Vagina (tissue), 2 donors: ENCODE measurements around the gene TEDC1. TPM values are rescaled to one million over a fixed set of nuclear protein-coding genes. Genes with fewer than 3 reads are reported as not detected.
A peak's percentile ranks its signal among the peaks of the same experiment; 100 is the strongest.

ENCODE experiments used
- DNase-seq, 2 donors: peaks; one replicate each; pipeline ENCODE4 v3.0.0-alpha.2; 2017; ENCODE audit errors: extremely low spot score in 2 of 2
- H3K27ac ChIP-seq: fragments of 200-600 bp; sonication (generic); one replicate; pipeline ENCODE4 v1.5.1; 2019
- H3K27me3 ChIP-seq: fragments of 200-600 bp; sonication (generic); one replicate; pipeline ENCODE4 v1.5.1; 2019
- H3K36me3 ChIP-seq, 2 donors: fragments of 200-600 bp; sonication (generic); one replicate each; pipeline ENCODE4 v1.5.1; 2017 to 2019
- H3K4me1 ChIP-seq: fragments of 200-600 bp; sonication (generic); one replicate; pipeline ENCODE4 v1.5.1; 2019
- H3K4me3 ChIP-seq, 2 donors: fragments of 200-600 bp; sonication (generic); 1 replicate in 1 of 2; 2 replicates in 1 of 2; pipeline ENCODE4 v1.5.1; 2016 to 2019
- H3K9me3 ChIP-seq: fragments of 200-600 bp; sonication (generic); one replicate; pipeline ENCODE4 v1.5.1; 2019
- POLR2A ChIP-seq, 2 donors: fragments of 450-650 bp; IDR thresholded peaks; one replicate each; pipeline ENCODE4 v1.6.1; 2017; ENCODE audit warnings: antibody characterized with exemption in 2 of 2, mild to moderate bottlenecking in 2 of 2, moderate library complexity in 2 of 2
- POLR2AphosphoS5 ChIP-seq, 2 donors: sonication (generic); formaldehyde crosslinking; IDR thresholded peaks; one replicate each; pipeline ENCODE4 v1.9.0; 2017; ENCODE audit warnings: antibody characterized with exemption in 2 of 2, mild to moderate bottlenecking in 2 of 2, low read depth in 1 of 2; ENCODE audit not compliant: insufficient read depth in 1 of 2
- intact Hi-C: fragments of 100-400 bp; cut with DNase I; formaldehyde crosslinking; loops from one replicate; pipeline ENCODE4 v1.15.1; 2023
- total RNA-seq: library from RNA; depleted of rRNA; stranded (reverse); fragments of >200 nt; gene quantifications from one replicate; pipeline ENCODE4 v1.2.3, GENCODE V29; 2016
- TF ChIP-seq, protein P1 (sequence below), 3 experiments: fragments of 450-650 bp in 2 of 3; fragments of 200-600 bp in 1 of 3; sonication (generic) in 1 of 3; IDR thresholded peaks; one replicate each; pipeline ENCODE4 v1.5.1; 2017 to 2019; ENCODE audit warnings: antibody characterized with exemption in 3 of 3, mild to moderate bottlenecking in 2 of 3, moderate library complexity in 2 of 3

Gene TEDC1
- total RNA-seq, 1 donor from 2014 or later, result 5.9 TPM

GRCh38 chr14:105487449-105487985, 3.5 kb upstream of the TEDC1 start:
- peak overlapping the region; percentile 48 to 57 for H3K4me3 ChIP-seq
- H3K9me3 ChIP-seq, result no peaks in the 10 kb centered on the region
- H3K27ac ChIP-seq, result peak overlapping the region; percentile 97
- DNase-seq, result no peak
- intact Hi-C loops, result loop anchor here (5.0 kb wide), 2 partner anchors 115 to 185 kb away; partner anchors contain the start of gene BRF1
- H3K4me1 ChIP-seq, result peaks cover 89% of the 10 kb centered on the region
- no peak for TF ChIP-seq POLR2AphosphoS5 (IDR thresholded peaks at IDR 0.05; ENCODE audit: insufficient read depth in 1 of 2, low read depth in 1 of 2)
- no peak for TF ChIP-seq POLR2A (IDR thresholded peaks at IDR 0.05)
- TF ChIP-seq, protein P1, sequence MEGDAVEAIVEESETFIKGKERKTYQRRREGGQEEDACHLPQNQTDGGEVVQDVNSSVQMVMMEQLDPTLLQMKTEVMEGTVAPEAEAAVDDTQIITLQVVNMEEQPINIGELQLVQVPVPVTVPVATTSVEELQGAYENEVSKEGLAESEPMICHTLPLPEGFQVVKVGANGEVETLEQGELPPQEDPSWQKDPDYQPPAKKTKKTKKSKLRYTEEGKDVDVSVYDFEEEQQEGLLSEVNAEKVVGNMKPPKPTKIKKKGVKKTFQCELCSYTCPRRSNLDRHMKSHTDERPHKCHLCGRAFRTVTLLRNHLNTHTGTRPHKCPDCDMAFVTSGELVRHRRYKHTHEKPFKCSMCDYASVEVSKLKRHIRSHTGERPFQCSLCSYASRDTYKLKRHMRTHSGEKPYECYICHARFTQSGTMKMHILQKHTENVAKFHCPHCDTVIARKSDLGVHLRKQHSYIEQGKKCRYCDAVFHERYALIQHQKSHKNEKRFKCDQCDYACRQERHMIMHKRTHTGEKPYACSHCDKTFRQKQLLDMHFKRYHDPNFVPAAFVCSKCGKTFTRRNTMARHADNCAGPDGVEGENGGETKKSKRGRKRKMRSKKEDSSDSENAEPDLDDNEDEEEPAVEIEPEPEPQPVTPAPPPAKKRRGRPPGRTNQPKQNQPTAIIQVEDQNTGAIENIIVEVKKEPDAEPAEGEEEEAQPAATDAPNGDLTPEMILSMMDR (IDR thresholded peaks at IDR 0.05), result no peak
- H3K36me3 ChIP-seq, result no peaks in the 10 kb centered on the region
- H3K27me3 ChIP-seq, result no peaks in the 10 kb centered on the region

DNA sequence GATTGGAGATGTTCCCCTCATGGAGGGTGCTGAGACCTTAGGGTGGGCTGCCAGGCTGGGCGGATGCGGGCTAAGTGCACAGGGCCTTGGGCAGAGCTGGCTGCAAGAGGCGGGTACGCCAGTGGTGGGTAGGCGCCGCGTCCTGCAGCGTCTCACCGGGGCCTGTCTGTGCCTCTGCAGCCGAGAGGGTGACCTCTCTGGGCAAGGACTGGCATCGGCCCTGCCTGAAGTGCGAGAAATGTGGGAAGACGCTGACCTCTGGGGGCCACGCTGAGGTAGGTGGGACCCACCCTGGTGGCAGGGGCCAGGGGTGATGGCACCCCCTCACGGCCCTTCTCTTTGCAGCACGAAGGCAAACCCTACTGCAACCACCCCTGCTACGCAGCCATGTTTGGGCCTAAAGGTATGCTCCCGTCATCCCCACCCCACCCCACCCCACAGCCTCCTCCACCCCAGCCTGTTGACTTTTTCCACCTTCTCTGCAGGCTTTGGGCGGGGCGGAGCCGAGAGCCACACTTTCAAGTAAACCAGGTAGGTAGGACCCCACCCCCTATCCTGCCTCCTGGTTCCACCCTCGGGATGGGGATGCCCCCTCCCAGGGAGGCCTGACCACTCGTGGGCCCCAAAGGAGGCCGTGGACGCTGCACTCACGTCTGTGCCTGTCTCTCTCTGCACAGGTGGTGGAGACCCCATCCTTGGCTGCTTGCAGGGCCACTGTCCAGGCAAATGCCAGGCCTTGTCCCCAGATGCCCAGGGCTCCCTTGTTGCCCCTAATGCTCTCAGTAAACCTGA, 2.9 kb upstream of the TEDC1 start:
- TF ChIP-seq POLR2A (IDR thresholded peaks at IDR 0.05) (no peak), POLR2AphosphoS5 (IDR thresholded peaks at IDR 0.05; ENCODE audit: insufficient read depth in 1 of 2, low read depth in 1 of 2) (peak in 1 of 2 donors; percentile 12)
- TF ChIP-seq, protein P1 (IDR thresholded peaks at IDR 0.05), result no peak
- no peak for DNase-seq
- Histone ChIP-seq H3K9me3 (no peaks in the 10 kb centered on the region), H3K4me3 (peak overlapping the region; percentile 48 to 57), H3K27ac (peak overlapping the region; percentile 97), H3K36me3 (no peaks in the 10 kb centered on the region), H3K4me1 (peaks cover 82% of the 10 kb centered on the region), H3K27me3 (no peaks in the 10 kb centered on the region)
- intact Hi-C loops, result loop anchor here (5.0 kb wide), 2 partner anchors 116 to 186 kb away; partner anchors contain the start of gene BRF1

DNA sequence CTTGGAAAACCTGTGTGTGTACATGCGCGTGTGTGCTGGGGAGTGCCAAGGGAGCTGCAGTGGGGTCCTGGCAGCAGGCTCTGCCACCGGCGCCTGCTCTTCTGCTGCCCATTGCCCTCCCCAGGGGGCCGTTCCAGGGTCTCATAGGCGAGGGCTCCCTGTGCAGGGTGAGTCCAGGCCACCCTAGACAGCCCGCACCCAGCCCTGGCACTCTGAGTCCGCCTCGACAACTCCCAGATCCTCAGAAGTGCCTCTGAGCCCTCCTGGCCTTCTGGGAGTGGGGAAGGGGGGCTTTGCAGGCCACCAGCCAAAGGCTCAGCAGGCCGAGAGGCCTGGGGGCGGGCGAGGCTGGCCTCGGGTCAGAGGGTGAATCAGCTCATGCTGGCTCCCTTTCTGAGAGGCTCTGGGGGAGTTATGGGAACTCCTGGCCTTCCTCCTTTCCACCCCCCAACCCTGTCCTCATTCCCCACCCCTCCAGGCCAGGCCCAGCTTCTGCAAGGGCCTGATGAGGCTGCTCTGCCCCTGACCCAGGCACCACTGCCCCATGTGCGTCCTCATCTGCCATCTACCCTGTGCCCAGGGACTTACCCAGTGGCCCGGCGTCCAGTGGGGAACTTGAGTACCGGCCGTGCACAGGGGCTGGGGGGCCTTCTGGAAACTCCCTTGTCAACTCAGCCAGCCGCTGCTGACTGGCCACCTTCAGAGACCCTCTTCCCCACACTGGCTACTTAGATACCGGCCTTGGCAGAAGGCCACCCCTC, 2.1 kb upstream of the TEDC1 start:
- Histone ChIP-seq H3K27me3 (no peaks in the 10 kb centered on the region), H3K9me3 (no peaks in the 10 kb centered on the region), H3K27ac (peak overlapping the region; percentile 97), H3K4me3 (peak overlapping the region; percentile 57 to 76), H3K36me3 (no peaks in the 10 kb centered on the region), H3K4me1 (peaks cover 74% of the 10 kb centered on the region)
- no peak for DNase-seq
- intact Hi-C loops, result loop anchor here (5.0 kb wide), 2 partner anchors 117 to 187 kb away; partner anchors contain the start of gene BRF1
- TF ChIP-seq POLR2AphosphoS5 (IDR thresholded peaks at IDR 0.05; ENCODE audit: insufficient read depth in 1 of 2, low read depth in 1 of 2) (no peak), POLR2A (IDR thresholded peaks at IDR 0.05) (no peak)
- TF ChIP-seq, protein P1 (IDR thresholded peaks at IDR 0.05), result no peak

- peak overlapping the region; percentile 57 to 76 for H3K4me3 ChIP-seq
- H3K27ac ChIP-seq, result peak overlapping the region; percentile 97
- no peaks in the 10 kb centered on the region for H3K27me3 ChIP-seq
- TF ChIP-seq POLR2A (IDR thresholded peaks at IDR 0.05) (no peak), POLR2AphosphoS5 (IDR thresholded peaks at IDR 0.05; ENCODE audit: insufficient read depth in 1 of 2, low read depth in 1 of 2) (peak; percentile 25 to 79)
- TF ChIP-seq, protein P1 (IDR thresholded peaks at IDR 0.05), result peak; percentile 39 to 80 (median 62)
- H3K9me3 ChIP-seq, result no peaks in the 10 kb centered on the region
- peaks cover 67% of the 10 kb centered on the region for H3K4me1 ChIP-seq
- no peak for DNase-seq
- intact Hi-C loops, result loop anchor here (5.0 to 10.0 kb wide), 3 partner anchors 117 to 275 kb away; partner anchors contain the start of gene BRF1
- H3K36me3 ChIP-seq, result no peaks in the 10 kb centered on the region
Observed at GRCh38 chr14:105489542-105490266, 1.3 kb upstream of the TEDC1 start.
